A549 (cell line): Measurements from ENCODE around the gene CENPX.

Experiments used
- CEBPB ChIP-seq, 2 experiments: fragments of >200 bp in 1 of 2; sonication (Bioruptor Twin) in 1 of 2; formaldehyde crosslinking in 1 of 2; IDR thresholded peaks; 2 replicates each; pipeline ENCODE4 v1.6.1; 2012 to 2016
- CHD2 ChIP-seq: fragments of 150-350 bp; IDR thresholded peaks from 2 replicates; pipeline ENCODE4 v1.6.1; 2014; ENCODE audit warnings: low read length; ENCODE audit not compliant: partially characterized antibody
- EP300 ChIP-seq, 2 experiments: fragments of >200 bp; sonication (Bioruptor Twin); formaldehyde crosslinking; IDR thresholded peaks; 2 replicates in 1 of 2; 3 replicates in 1 of 2; pipeline ENCODE4 v1.6.1; 2016 to 2017
- HDAC2 ChIP-seq: fragments of 200-600 bp; sonication (generic); IDR thresholded peaks from 2 replicates; pipeline ENCODE4 v1.6.1; 2016
- MYC ChIP-seq: IDR thresholded peaks from 2 replicates; pipeline ENCODE4 v1.6.1; 2012; ENCODE audit warnings: mild to moderate bottlenecking, inconsistent platforms, low read length, improper control_type of control experiment, borderline replicate concordance
- POLR2A ChIP-seq: IDR thresholded peaks from 2 replicates; pipeline ENCODE4 v1.6.1; 2012; ENCODE audit warnings: mild to moderate bottlenecking, low read length
- RFX5 ChIP-seq: fragments of 450-650 bp; IDR thresholded peaks from 2 replicates; pipeline ENCODE4 v1.7.1; 2014; ENCODE audit warnings: antibody characterized with exemption, mild to moderate bottlenecking, moderate library complexity
- TP53 ChIP-seq: fragments of 250-450 bp; sonication (Bioruptor Pico); IDR thresholded peaks from 2 replicates; pipeline ENCODE4 v1.5.0; 2021; ENCODE audit warnings: mild to moderate bottlenecking, moderate library complexity
- TF ChIP-seq, protein P1 (sequence below): fragments of >200 bp; sonication (Bioruptor Twin); formaldehyde crosslinking; IDR thresholded peaks from 3 replicates; pipeline ENCODE4 v1.5.1; 2016
- TF ChIP-seq, protein P2 (sequence below): fragments of 200-600 bp; sonication (generic); IDR thresholded peaks from 2 replicates; pipeline ENCODE4 v1.6.1; 2016; ENCODE audit warnings: antibody characterized with exemption, mild to moderate bottlenecking, moderate library complexity
- TF ChIP-seq, protein P3 (sequence below): IDR thresholded peaks from 2 replicates; pipeline ENCODE4 v1.6.1; 2012

DNA sequence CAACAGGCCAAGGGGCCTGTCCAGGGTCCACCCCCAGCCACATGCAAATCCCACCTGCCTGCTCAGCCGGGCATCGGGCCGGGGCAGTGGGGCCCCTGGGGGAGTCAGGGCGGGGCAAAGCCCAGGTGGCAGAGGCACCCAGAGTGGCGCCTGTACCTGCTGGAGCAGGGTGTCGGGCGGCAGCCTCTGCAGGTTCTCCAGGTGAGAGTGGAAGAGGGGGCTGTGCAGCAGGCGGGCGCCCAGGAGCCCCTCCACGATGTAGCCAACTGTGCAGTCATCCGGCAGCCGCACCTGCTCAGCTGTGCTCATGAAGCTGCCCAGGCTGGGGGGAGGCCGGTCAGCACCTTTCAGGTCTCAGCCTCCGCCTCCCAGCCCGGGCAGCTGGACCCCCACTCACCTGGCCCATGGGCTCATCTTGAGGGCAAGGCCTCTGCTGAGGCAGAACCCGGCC, 26.9 kb upstream of the CENPX start:
- TF ChIP-seq POLR2A: no peak
- TF ChIP-seq, protein P1, sequence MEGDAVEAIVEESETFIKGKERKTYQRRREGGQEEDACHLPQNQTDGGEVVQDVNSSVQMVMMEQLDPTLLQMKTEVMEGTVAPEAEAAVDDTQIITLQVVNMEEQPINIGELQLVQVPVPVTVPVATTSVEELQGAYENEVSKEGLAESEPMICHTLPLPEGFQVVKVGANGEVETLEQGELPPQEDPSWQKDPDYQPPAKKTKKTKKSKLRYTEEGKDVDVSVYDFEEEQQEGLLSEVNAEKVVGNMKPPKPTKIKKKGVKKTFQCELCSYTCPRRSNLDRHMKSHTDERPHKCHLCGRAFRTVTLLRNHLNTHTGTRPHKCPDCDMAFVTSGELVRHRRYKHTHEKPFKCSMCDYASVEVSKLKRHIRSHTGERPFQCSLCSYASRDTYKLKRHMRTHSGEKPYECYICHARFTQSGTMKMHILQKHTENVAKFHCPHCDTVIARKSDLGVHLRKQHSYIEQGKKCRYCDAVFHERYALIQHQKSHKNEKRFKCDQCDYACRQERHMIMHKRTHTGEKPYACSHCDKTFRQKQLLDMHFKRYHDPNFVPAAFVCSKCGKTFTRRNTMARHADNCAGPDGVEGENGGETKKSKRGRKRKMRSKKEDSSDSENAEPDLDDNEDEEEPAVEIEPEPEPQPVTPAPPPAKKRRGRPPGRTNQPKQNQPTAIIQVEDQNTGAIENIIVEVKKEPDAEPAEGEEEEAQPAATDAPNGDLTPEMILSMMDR: no peak
- TF ChIP-seq TP53 (CRISPR knock-in tag): no peak
- TF ChIP-seq, protein P2, sequence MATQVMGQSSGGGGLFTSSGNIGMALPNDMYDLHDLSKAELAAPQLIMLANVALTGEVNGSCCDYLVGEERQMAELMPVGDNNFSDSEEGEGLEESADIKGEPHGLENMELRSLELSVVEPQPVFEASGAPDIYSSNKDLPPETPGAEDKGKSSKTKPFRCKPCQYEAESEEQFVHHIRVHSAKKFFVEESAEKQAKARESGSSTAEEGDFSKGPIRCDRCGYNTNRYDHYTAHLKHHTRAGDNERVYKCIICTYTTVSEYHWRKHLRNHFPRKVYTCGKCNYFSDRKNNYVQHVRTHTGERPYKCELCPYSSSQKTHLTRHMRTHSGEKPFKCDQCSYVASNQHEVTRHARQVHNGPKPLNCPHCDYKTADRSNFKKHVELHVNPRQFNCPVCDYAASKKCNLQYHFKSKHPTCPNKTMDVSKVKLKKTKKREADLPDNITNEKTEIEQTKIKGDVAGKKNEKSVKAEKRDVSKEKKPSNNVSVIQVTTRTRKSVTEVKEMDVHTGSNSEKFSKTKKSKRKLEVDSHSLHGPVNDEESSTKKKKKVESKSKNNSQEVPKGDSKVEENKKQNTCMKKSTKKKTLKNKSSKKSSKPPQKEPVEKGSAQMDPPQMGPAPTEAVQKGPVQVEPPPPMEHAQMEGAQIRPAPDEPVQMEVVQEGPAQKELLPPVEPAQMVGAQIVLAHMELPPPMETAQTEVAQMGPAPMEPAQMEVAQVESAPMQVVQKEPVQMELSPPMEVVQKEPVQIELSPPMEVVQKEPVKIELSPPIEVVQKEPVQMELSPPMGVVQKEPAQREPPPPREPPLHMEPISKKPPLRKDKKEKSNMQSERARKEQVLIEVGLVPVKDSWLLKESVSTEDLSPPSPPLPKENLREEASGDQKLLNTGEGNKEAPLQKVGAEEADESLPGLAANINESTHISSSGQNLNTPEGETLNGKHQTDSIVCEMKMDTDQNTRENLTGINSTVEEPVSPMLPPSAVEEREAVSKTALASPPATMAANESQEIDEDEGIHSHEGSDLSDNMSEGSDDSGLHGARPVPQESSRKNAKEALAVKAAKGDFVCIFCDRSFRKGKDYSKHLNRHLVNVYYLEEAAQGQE: no peak
- TF ChIP-seq HDAC2: no peak
- TF ChIP-seq, protein P3, sequence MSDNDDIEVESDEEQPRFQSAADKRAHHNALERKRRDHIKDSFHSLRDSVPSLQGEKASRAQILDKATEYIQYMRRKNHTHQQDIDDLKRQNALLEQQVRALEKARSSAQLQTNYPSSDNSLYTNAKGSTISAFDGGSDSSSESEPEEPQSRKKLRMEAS: no peak
- no peak for TF ChIP-seq MYC
- no peak for TF ChIP-seq CEBPB (IDR thresholded peaks at IDR 0.05)
- TF ChIP-seq RFX5: no peak
- no peak for TF ChIP-seq EP300 (IDR thresholded peaks at IDR 0.05)
- TF ChIP-seq CHD2: no peak
